ENCODE measurements around the gene DOCK4. TPM values are rescaled to one million over a fixed set of nuclear protein-coding genes. Genes with fewer than 3 reads are reported as not detected.

Gene DOCK4
- total and polyA plus RNA-seq, 2 of the 8 experiments (the other 6 are each of a cell fraction or from before 2014, with no cell fraction given) = 5.1 to 23.6 TPM

- TF ChIP-seq SUZ12 (IDR thresholded peaks at IDR 0.05; ENCODE audit: low read length) (no peak), CEBPB (IDR thresholded peaks at IDR 0.05; ENCODE audit: low read depth, low read length) (no peak), MAX (IDR thresholded peaks at IDR 0.05) (no peak), POLR2AphosphoS5 (IDR thresholded peaks at IDR 0.05; ENCODE audit: low read depth, low read length) (no peak), CBX5 (IDR thresholded peaks at IDR 0.05; ENCODE audit: low read depth, low read length) (no peak), TBP (IDR thresholded peaks at IDR 0.05; ENCODE audit: low read depth, low read length) (no peak), HDAC6 (IDR thresholded peaks at IDR 0.05; ENCODE audit: low read depth, low read length) (no peak), RXRA (IDR thresholded peaks at IDR 0.05; ENCODE audit: insufficient read depth, low read depth, low read length) (no peak), JUN (IDR thresholded peaks at IDR 0.05; ENCODE audit: low read depth, low read length) (no peak)
Observed at GRCh38 chr7:112160130-112160770, 45.9 kb downstream of the DOCK4 start (continued).

All from H1 (cell line).